ENCODE data around the gene NACC2.

Gene NACC2

DNA sequence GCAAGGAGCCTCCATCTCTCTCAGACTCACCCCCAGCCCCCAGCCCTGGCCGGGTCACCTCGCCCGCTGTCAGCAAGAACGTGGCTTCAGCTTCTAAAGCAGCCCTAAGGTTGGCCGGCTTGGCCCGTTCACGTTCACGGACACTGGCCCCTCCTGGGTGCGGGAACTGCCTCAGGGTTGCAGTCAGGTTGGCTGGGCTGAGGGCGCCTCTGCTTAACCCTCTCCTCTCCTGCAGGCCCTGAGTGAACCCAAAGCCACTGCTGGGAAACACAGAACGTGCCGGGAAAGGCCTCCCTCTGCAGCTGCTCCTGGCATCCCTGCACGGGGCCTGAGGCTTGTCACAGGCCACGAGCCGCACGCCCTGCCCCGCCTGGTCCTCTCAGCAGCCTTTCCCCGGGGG is 93.9 kb downstream of the NACC2 start:
- TF ChIP-seq, protein P1, sequence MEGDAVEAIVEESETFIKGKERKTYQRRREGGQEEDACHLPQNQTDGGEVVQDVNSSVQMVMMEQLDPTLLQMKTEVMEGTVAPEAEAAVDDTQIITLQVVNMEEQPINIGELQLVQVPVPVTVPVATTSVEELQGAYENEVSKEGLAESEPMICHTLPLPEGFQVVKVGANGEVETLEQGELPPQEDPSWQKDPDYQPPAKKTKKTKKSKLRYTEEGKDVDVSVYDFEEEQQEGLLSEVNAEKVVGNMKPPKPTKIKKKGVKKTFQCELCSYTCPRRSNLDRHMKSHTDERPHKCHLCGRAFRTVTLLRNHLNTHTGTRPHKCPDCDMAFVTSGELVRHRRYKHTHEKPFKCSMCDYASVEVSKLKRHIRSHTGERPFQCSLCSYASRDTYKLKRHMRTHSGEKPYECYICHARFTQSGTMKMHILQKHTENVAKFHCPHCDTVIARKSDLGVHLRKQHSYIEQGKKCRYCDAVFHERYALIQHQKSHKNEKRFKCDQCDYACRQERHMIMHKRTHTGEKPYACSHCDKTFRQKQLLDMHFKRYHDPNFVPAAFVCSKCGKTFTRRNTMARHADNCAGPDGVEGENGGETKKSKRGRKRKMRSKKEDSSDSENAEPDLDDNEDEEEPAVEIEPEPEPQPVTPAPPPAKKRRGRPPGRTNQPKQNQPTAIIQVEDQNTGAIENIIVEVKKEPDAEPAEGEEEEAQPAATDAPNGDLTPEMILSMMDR (IDR thresholded peaks at IDR 0.05; ENCODE audit: insufficient read depth, low read length, poor library complexity, severe bottlenecking): no peak
- DNase-seq (ENCODE audit: extremely low read depth, insufficient read length): no peak
- no peaks in the 10 kb centered on the region for H3K27me3 ChIP-seq (replicated peaks; ENCODE audit: control insufficient read depth, insufficient read depth, low read length)
- H3K4me3 ChIP-seq (replicated peaks; ENCODE audit: low read depth, low read length): no peak overlapping the region
- no peaks in the 10 kb centered on the region for H3K36me3 ChIP-seq (ENCODE audit: control insufficient read depth, insufficient read depth, low read length)

DNA sequence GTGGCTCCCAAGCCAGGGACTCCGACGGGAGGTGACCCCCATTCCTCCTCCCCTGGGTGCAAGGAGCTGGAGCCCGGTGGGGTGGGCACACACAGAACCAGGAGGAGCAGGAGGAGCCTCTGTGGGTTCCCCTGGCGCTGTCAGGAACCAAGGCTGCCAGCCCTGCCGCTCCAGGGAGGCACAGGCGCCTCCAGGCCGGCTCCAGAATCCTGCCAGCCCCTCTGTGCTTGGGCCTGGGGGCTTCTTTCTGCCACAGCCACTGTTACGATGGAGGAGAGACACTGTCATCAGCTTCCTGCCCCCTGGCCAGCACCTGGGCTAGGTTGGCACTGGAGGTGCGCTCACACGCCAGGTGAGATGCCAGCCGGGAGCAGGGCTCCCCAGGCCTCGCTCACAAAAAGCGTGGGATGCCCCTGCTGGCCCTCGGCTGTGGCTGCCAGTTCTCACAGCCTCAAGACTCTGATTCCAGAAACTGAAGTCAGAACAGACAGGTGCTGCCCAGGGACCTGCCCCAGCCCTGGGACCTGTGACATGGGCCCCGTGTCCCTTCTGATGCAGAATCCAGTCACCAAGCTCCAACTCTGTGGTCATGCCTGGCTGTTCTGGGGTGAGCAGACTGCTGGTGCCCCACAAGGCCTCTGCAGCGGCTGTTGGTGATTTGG is 96.5 kb downstream of the NACC2 start:
- DNase-seq (ENCODE audit: extremely low read depth, insufficient read length): no peak
- TF ChIP-seq, protein P1 (IDR thresholded peaks at IDR 0.05; ENCODE audit: insufficient read depth, low read length, poor library complexity, severe bottlenecking): no peak
- H3K36me3 ChIP-seq (ENCODE audit: control insufficient read depth, insufficient read depth, low read length): no peaks in the 10 kb centered on the region
- H3K27me3 ChIP-seq (replicated peaks; ENCODE audit: control insufficient read depth, insufficient read depth, low read length): no peaks in the 10 kb centered on the region
- no peak overlapping the region for H3K4me3 ChIP-seq (replicated peaks; ENCODE audit: low read depth, low read length)

- Histone ChIP-seq H3K4me3 (replicated peaks; ENCODE audit: low read depth, low read length) (no peak overlapping the region), H3K27me3 (replicated peaks; ENCODE audit: control insufficient read depth, insufficient read depth, low read length) (no peaks in the 10 kb centered on the region), H3K36me3 (ENCODE audit: control insufficient read depth, insufficient read depth, low read length) (no peaks in the 10 kb centered on the region)
- no peak for DNase-seq (ENCODE audit: extremely low read depth, insufficient read length)
- TF ChIP-seq, protein P1 (IDR thresholded peaks at IDR 0.05; ENCODE audit: insufficient read depth, low read length, poor library complexity, severe bottlenecking): no peak
Observed at GRCh38 chr9:135998016-135998380, 97.1 kb downstream of the NACC2 start.

DNA sequence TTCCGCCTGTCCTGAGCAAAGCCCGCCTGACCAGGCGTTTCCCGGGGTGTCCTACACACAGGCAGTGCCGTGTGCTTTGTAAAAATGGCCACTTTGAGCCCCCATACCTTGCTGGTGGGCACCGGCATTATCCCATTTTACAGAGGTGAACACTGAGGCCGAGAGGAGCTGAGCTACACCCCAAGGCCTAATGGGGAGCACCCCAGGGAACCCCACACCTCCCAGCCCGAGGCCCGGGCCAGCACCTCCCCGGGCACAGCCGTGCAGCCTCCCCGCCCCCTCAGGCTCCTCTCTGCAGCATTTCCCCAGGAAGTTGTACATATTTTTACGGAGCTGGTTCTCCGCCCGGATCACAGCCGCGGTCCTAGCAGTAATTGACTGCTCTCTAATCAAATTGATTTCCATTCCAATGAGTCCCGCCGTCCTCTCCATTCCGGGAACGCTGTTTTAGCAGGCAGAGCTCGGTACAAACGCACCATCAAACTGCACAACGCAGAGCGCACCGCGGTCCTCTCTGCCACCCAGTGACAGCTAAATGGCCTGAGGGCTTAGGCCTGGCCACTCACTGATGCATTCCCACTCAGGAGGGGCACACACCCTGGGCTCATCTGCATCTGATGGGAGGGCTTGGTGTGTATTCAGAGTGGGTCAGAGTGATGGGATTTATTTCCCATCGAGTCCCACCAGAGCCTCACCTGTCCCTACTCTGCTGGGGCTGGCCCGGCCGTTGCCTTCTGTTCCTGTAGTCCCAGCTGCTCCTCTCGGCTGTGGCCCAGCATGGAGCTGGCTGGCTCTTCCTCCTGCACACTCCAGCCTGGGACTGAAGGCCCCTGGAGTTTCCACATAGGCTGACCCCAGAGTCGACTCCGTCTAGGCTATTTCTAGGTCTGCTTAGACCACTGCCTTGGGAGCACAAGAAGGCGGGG is 97.7 kb downstream of the NACC2 start:
- TF ChIP-seq, protein P1 (IDR thresholded peaks at IDR 0.05; ENCODE audit: insufficient read depth, low read length, poor library complexity, severe bottlenecking): no peak
- no peaks in the 10 kb centered on the region for H3K27me3 ChIP-seq (replicated peaks; ENCODE audit: control insufficient read depth, insufficient read depth, low read length)
- DNase-seq (ENCODE audit: extremely low read depth, insufficient read length): no peak
- H3K36me3 ChIP-seq (ENCODE audit: control insufficient read depth, insufficient read depth, low read length): no peaks in the 10 kb centered on the region
- no peak overlapping the region for H3K4me3 ChIP-seq (replicated peaks; ENCODE audit: low read depth, low read length)

GRCh38 chr9:135995816-135996215 is 99.3 kb downstream of the NACC2 start:
- no peak for DNase-seq (ENCODE audit: extremely low read depth, insufficient read length)
- no peaks in the 10 kb centered on the region for H3K36me3 ChIP-seq (ENCODE audit: control insufficient read depth, insufficient read depth, low read length)
- TF ChIP-seq, protein P1 (IDR thresholded peaks at IDR 0.05; ENCODE audit: insufficient read depth, low read length, poor library complexity, severe bottlenecking): no peak

More at GRCh38 chr9:135995816-135996215, 99.3 kb downstream of the NACC2 start:
- Histone ChIP-seq H3K27me3 (replicated peaks; ENCODE audit: control insufficient read depth, insufficient read depth, low read length) (no peaks in the 10 kb centered on the region), H3K4me3 (replicated peaks; ENCODE audit: low read depth, low read length) (no peak overlapping the region)

Measured in GM06990 (cell line).